ENCODE measurements around the gene MGAT4A. TPM values are rescaled to one million over a fixed set of nuclear protein-coding genes. Genes with fewer than 3 reads are reported as not detected.

Gene MGAT4A
- total RNA-seq, 3 donors from 2014 or later: 73.8 to 158 (median 138) TPM

GRCh38 chr2:98643496-98644100, 87.3 kb downstream of the MGAT4A start:
- ATAC-seq (no peak), DNase-seq (no peak)
- peaks cover 5% of the 10 kb centered on the region for H3K36me3 ChIP-seq (ENCODE audit: low read depth)
- H3K4me3 ChIP-seq: no peak overlapping the region
- TF ChIP-seq CTCF (IDR thresholded peaks at IDR 0.05): no peak
- intact Hi-C loops (cut with DNase I, micrococcal nuclease): no loop called here
- H3K9me3 ChIP-seq: no peaks in the 10 kb centered on the region
- no peaks in the 10 kb centered on the region for H3K4me1 ChIP-seq (ENCODE audit: low read depth)

- Histone ChIP-seq H3K4me3 (no peak overlapping the region), H3K9me3 (no peaks in the 10 kb centered on the region), H3K36me3 (ENCODE audit: low read depth) (peaks cover 3% of the 10 kb centered on the region), H3K4me1 (ENCODE audit: low read depth) (no peaks in the 10 kb centered on the region)
- intact Hi-C loops (cut with DNase I, micrococcal nuclease): no loop called here
- peak; percentile 67 for ATAC-seq
- no peak for TF ChIP-seq CTCF (IDR thresholded peaks at IDR 0.05)
- no peak for DNase-seq
Measured at GRCh38 chr2:98637401-98638147, 93.4 kb downstream of the MGAT4A start.

- Histone ChIP-seq H3K36me3 (ENCODE audit: low read depth) (peaks cover 3% of the 10 kb centered on the region), H3K4me1 (ENCODE audit: low read depth) (no peaks in the 10 kb centered on the region), H3K4me3 (no peak overlapping the region), H3K9me3 (no peaks in the 10 kb centered on the region)
- no peak for TF ChIP-seq CTCF (IDR thresholded peaks at IDR 0.05)
- ATAC-seq: peak; percentile 57
- DNase-seq: peak in 1 of 3 donors; percentile 23
- intact Hi-C loops (cut with DNase I, micrococcal nuclease): no loop called here
Measured at GRCh38 chr2:98634406-98635092, 96.4 kb downstream of the MGAT4A start.

- Histone ChIP-seq H3K4me1 (ENCODE audit: low read depth) (no peaks in the 10 kb centered on the region), H3K4me3 (no peak overlapping the region), H3K9me3 (no peaks in the 10 kb centered on the region), H3K36me3 (ENCODE audit: low read depth) (peaks cover 3% of the 10 kb centered on the region)
- ATAC-seq (no peak), DNase-seq (no peak)
- TF ChIP-seq CTCF (IDR thresholded peaks at IDR 0.05): no peak
- intact Hi-C loops (cut with DNase I, micrococcal nuclease): no loop called here
Measured at GRCh38 chr2:98632351-98632750, 98.6 kb downstream of the MGAT4A start.

- no peaks in the 10 kb centered on the region for H3K9me3 ChIP-seq
- DNase-seq (no peak), ATAC-seq (peak; percentile 29)
- H3K36me3 ChIP-seq (ENCODE audit: low read depth): no peaks in the 10 kb centered on the region
- no peak overlapping the region for H3K4me3 ChIP-seq
- H3K4me1 ChIP-seq (ENCODE audit: low read depth): no peaks in the 10 kb centered on the region
- intact Hi-C loops (cut with DNase I, micrococcal nuclease): no loop called here
- no peak for TF ChIP-seq CTCF (IDR thresholded peaks at IDR 0.05)
Measured at GRCh38 chr2:98623657-98624056, 107.3 kb downstream of the MGAT4A start.
